HT-29 (cell line): Measurements from ENCODE around the gene NR4A1. TPM values are rescaled to one million over a fixed set of nuclear protein-coding genes. Genes with fewer than 3 reads are reported as not detected.
"Not testable (repeated sequence)": the region's sequence is repeated elsewhere in the genome, so short reads cannot be mapped to it uniquely, and the experiment has no call there.

Source experiments
- DNase-seq: peaks from one replicate; pipeline ENCODE4 v3.0.0-alpha.2; 2015; ENCODE audit warnings: low spot score
- total RNA-seq: library from RNA; depleted of rRNA; stranded (reverse); fragments of >200 nt; shearing (Covaris generic); gene quantifications from 2 replicates; pipeline ENCODE4 v1.2.3, GENCODE V29; 2014; rRNA removed

Gene NR4A1
- total RNA-seq, 1 experiment from 2014 or later: 61.2 TPM

DNA sequence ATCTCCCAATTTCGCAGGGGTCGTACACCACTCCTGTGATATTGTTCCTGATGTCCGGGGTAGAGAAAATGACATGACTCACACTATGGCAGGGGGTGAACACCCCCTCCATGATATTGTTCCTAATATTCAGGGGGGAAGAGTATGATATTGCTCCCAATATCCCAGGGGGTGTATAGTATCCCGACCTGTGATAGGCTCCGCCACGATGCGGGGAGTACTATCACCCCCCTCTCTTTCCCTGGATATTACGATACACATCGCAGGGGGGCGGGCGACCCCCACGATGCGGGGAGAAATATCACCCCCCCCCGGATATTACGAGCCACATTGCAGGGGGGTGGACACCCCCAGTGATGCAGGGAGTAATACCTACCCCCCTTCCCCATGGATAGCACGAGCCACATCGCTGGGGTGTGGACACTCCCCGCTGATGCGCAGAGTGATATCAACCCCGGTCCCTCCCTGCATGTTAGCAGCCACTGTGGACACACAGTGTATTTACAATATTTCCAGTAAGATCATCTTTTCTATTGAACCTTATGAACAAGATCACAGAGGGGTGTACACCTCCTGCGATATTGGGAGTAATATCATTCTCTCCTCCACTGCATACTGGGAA, 45.9 kb downstream of the NR4A1 start:
- DNase-seq: no peak

DNA sequence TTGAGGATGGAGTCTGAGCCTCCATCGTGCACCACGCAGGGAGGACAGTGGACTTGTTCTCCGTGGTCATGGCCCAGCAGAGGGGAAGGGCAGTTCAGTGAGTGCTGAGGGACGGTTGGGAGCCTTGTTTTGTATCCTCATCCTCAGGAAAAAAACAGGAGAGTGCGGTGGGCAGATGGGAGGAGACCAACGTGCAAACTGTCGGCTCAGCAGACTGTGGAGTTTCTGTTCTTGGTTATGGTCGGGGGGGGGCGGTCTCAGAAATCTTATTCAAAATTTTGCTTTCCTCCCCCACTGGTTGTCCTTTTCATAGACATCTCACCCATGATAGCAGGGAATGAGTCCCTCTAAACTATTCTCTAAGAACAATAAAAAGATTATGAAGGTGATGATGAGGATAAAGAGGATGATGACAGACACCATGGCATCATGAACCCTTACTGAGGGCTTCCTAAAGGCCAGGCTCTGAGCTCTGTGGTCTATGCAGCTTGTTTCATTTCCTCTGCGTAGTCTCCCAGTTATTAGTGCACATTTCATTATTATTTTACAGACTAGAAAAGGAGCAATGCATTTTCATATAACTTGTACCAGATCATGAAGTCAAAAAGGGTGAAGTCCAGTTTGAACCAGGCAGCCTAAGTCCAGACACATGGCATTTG, 53.3 kb downstream of the NR4A1 start:
- DNase-seq: not testable (repeated sequence)

Other genes starting within 250 kb of the NR4A1 start
- not detected in 2 replicates for gene FIGNL2, start 202.7 kb upstream of the NR4A1 start, total RNA-seq
- gene ANKRD33, start 163.3 kb upstream of the NR4A1 start, total RNA-seq: not detected in 2 replicates
- gene ACVRL1, start 143.9 kb upstream of the NR4A1 start, total RNA-seq: not detected in 2 replicates
- 10.6 and 14.2 TPM in 2 replicates for gene ACVR1B, start 99.7 kb upstream of the NR4A1 start, total RNA-seq
- 0.05 TPM in 1 of 2 replicates, not detected in the other for gene TAMALIN, start 44.5 kb upstream of the NR4A1 start, total RNA-seq
- gene ATG101, start 18.5 kb downstream of the NR4A1 start, total RNA-seq: 105 and 114 TPM in 2 replicates
- gene SMIM41, start 28.3 kb downstream of the NR4A1 start, total RNA-seq: not detected in 2 replicates
- gene KRT80, start 140.6 kb downstream of the NR4A1 start, total RNA-seq: 24.7 and 27.0 TPM in 2 replicates
- gene KRT7, start 181.8 kb downstream of the NR4A1 start, total RNA-seq: 3.8 and 11.9 TPM in 2 replicates
- gene KRT86, start 223.2 kb downstream of the NR4A1 start, total RNA-seq: 0.13 and 0.81 TPM in 2 replicates
- gene KRT81, start 240.1 kb downstream of the NR4A1 start, total RNA-seq: 0.21 TPM in 1 of 2 replicates, not detected in the other